ENCODE data around the gene NIPA2. TPM values are rescaled to one million over a fixed set of nuclear protein-coding genes. Genes with fewer than 3 reads are reported as not detected.

Gene NIPA2
- total RNA-seq, 1 experiment from 2014 or later: 77.9 TPM

DNA sequence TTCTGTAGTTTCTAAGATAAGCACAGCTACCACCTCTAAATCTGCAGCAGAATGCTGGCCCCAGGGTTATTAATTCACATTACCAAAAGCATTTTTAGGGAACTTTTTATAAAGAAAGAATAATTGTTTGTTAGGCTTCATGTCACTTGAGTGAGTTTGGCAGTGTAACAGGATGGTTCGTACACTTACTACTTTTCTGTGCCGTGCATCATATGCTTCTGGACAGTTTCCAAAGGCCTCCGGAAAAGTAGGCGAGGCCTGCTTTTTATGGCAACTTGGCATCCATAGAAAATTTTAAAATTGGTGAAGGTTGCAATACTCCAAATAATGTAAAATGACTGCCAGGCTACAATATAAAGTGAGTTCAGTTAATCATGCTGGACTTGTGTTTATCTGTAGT, 30.0 kb downstream of the NIPA2 start:
- no peak overlapping the region for H2BK5ac ChIP-seq (ENCODE audit: insufficient read length, low read length)
- no peaks in the 10 kb centered on the region for H3K23me2 ChIP-seq (ENCODE audit: insufficient read length, low read depth, low read length, poor library complexity, severe bottlenecking)
- no peak overlapping the region for H3K56ac ChIP-seq (ENCODE audit: insufficient read length, low read depth, low read length)
- Mint-ChIP-seq H3K27me3 (ENCODE audit: low read depth) (no peaks in the 10 kb centered on the region; the same call in 1 of the 2 replicates), H3K27ac (no peak overlapping the region), H3K4me1 (peaks cover 9 to 12% of the 10 kb centered on the region in 2 experiments), H3K9me3 (no peaks in the 10 kb centered on the region; a peak in 1 of 5 replicates), H3K36me3 (ENCODE audit: insufficient read depth in 1 of 3, low read depth in 3 of 3) (peaks cover 51 to 94% (median 75%) of the 10 kb centered on the region in 3 experiments), H3K4me3 (no peak overlapping the region)
- H3K4me1 ChIP-seq (ENCODE audit: insufficient read depth, low read length): peaks cover 3% of the 10 kb centered on the region; the same call in 1 of the 2 replicates
- peaks cover 1% of the 10 kb centered on the region; the same call in 1 of the 2 replicates for H3K79me2 ChIP-seq (ENCODE audit: insufficient read depth, low read length)
- no peak overlapping the region for H3K14ac ChIP-seq (ENCODE audit: insufficient read depth, low read length)
- H3K18ac ChIP-seq (ENCODE audit: insufficient read length, low read depth, low read length): no peak overlapping the region
- H4K5ac ChIP-seq (ENCODE audit: insufficient read length, low read depth, low read length): no peak overlapping the region
- no peak overlapping the region for H2AK5ac ChIP-seq (ENCODE audit: insufficient read length, low read length)
- no peak overlapping the region for H3K23ac ChIP-seq (ENCODE audit: insufficient read length, low read depth, low read length)
- no peak overlapping the region for H3K27ac ChIP-seq (ENCODE audit: insufficient read length, low read depth, low read length)
- WGBS (ENCODE audit: extremely low coverage, insufficient read length, low lambda C conversion rate): no CpG with 5 or more reads among the region's 4 CpGs
- no peaks in the 10 kb centered on the region for H3K27me3 ChIP-seq (ENCODE audit: insufficient read depth, low read length)
- H3K4me2 ChIP-seq (ENCODE audit: insufficient read depth, insufficient read length, low read length): no peak overlapping the region
- no peak overlapping the region for H3T11ph ChIP-seq (ENCODE audit: low read length)
- TF ChIP-seq, protein P1, sequence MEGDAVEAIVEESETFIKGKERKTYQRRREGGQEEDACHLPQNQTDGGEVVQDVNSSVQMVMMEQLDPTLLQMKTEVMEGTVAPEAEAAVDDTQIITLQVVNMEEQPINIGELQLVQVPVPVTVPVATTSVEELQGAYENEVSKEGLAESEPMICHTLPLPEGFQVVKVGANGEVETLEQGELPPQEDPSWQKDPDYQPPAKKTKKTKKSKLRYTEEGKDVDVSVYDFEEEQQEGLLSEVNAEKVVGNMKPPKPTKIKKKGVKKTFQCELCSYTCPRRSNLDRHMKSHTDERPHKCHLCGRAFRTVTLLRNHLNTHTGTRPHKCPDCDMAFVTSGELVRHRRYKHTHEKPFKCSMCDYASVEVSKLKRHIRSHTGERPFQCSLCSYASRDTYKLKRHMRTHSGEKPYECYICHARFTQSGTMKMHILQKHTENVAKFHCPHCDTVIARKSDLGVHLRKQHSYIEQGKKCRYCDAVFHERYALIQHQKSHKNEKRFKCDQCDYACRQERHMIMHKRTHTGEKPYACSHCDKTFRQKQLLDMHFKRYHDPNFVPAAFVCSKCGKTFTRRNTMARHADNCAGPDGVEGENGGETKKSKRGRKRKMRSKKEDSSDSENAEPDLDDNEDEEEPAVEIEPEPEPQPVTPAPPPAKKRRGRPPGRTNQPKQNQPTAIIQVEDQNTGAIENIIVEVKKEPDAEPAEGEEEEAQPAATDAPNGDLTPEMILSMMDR (conservative IDR thresholded peaks at IDR 0.05): no peak
- no peaks in the 10 kb centered on the region for H4K20me1 ChIP-seq (ENCODE audit: control insufficient read depth, insufficient read depth, insufficient read length)
- H4K91ac ChIP-seq (ENCODE audit: insufficient read length, low read depth, low read length): no peak overlapping the region
- no peak overlapping the region for H2BK20ac ChIP-seq (ENCODE audit: low read depth, low read length, poor library complexity, severe bottlenecking)
- DNase-seq: no peak
- peaks cover 3% of the 10 kb centered on the region for H3K79me1 ChIP-seq (ENCODE audit: insufficient read depth, low read depth, low read length, poor library complexity, severe bottlenecking)
- H2BK12ac ChIP-seq (ENCODE audit: insufficient read length, low read depth, low read length): no peak overlapping the region
- no peaks in the 10 kb centered on the region for H3K9me3 ChIP-seq (ENCODE audit: control insufficient read depth, low read depth, low read length)
- H2BK120ac ChIP-seq (ENCODE audit: low read depth, low read length, poor library complexity, severe bottlenecking): no peak overlapping the region
- H2AFZ ChIP-seq (ENCODE audit: low read length): no peak overlapping the region
- no peak overlapping the region for H3K9ac ChIP-seq (ENCODE audit: extremely low read depth, insufficient read length, low read length)
- no peak overlapping the region for H2BK15ac ChIP-seq (ENCODE audit: low read depth, low read length)
- H3K4ac ChIP-seq (ENCODE audit: low read depth, low read length): no peak overlapping the region
- no peak overlapping the region for H4K8ac ChIP-seq (replicated peaks; ENCODE audit: insufficient read length, low read depth, low read length)

Data from H9 (cell line).